Kidney (tissue), 14 donors: Measurements from ENCODE around the gene LMO4. TPM values are rescaled to one million over a fixed set of nuclear protein-coding genes. Genes with fewer than 3 reads are reported as not detected.

Experiments used
- DNase-seq, 5 donors: peaks; one replicate each; pipeline ENCODE4 v3.0.0-alpha.2; 2013 to 2020
- FAIRE-seq: peaks from 2 replicates; lab custom pipeline; 2012; peaks lifted over from hg19 to GRCh38; lab: Jason Lieb, UNC
- H3K27ac ChIP-seq, 2 donors: one replicate each; pipeline ENCODE4 v1.7.0; 2013; ENCODE audit warnings: low read depth in 2 of 2, low read length in 2 of 2, inconsistent platforms in 1 of 2
- H3K27me3 ChIP-seq: one replicate; pipeline ENCODE4 v1.7.1; 2013; ENCODE audit warnings: low read length, inconsistent platforms; ENCODE audit not compliant: control insufficient read depth, insufficient read depth
- H3K36me3 ChIP-seq, 3 donors: one replicate each; pipeline versions ENCODE4 v1.7.0 to v1.7.1; 2013; ENCODE audit warnings: low read length in 3 of 3, control low read depth in 1 of 3, inconsistent platforms in 1 of 3; ENCODE audit not compliant: insufficient read depth in 3 of 3, control insufficient read depth in 2 of 3
- H3K4me1 ChIP-seq, 3 donors: one replicate each; pipeline versions ENCODE4 v1.7.0 to v1.7.1; 2013; ENCODE audit warnings: low read length in 3 of 3, inconsistent platforms in 1 of 3, low read depth in 1 of 3; ENCODE audit not compliant: control insufficient read depth in 2 of 3, insufficient read depth in 2 of 3
- H3K4me3 ChIP-seq, 3 donors: one replicate each; pipeline versions ENCODE4 v1.7.0 to v1.8.1; 2013; ENCODE audit warnings: low read length in 3 of 3, control low read depth in 1 of 3, inconsistent platforms in 1 of 3
- H3K9ac ChIP-seq, 3 donors: one replicate each; pipeline versions ENCODE4 v1.7.0 to v1.7.1; 2013; ENCODE audit warnings: low read length in 3 of 3, control low read depth in 1 of 3, inconsistent platforms in 1 of 3
- H3K9me3 ChIP-seq, 3 donors: one replicate each; pipeline versions ENCODE4 v1.7.0 to v1.7.1; 2013; ENCODE audit warnings: low read length in 3 of 3, control low read depth in 1 of 3, inconsistent platforms in 1 of 3; ENCODE audit not compliant: control insufficient read depth in 2 of 3, insufficient read depth in 1 of 3
- CTCF ChIP-seq: IDR thresholded peaks from 3 replicates; pipeline ENCODE4 v1.5.1; 2012; ENCODE audit warnings: mild to moderate bottlenecking, moderate library complexity, borderline replicate concordance; ENCODE audit not compliant: insufficient read depth; ENCODE audit errors: extremely low read depth
- intact Hi-C: fragments of 100-400 bp; cut with DNase I; formaldehyde crosslinking; loops from one replicate; pipeline ENCODE4 v1.11.1; 2022
- polyA plus RNA-seq: library from polyadenylated mRNA; stranded (reverse); fragments of 350-450 nt; fragmentation: Illumina TruSeq; extraction: RNeasy Lipid Tissue Mini Kit (QIAGEN cat#74804); gene quantifications from one replicate; pipeline ENCODE4 v1.2.3, GENCODE V29; 2014; ENCODE audit warnings: low read depth, low replicate concordance; ENCODE audit not compliant: insufficient read depth
- total RNA-seq: library from RNA; stranded (reverse); fragmentation: NEBNext Ultra II Directional; extraction: Animal tissue kit (Norgen Biotek cat#: 25700); gene quantifications from one replicate; pipeline ENCODE4 v1.2.1, GENCODE V29; 2021
- donor health status: control.
- donor health status: control.
- donor health status: control.
- donor health status: control.
- donor health status: control.
- donor health status: DM: yes; HTN: yes; CAD: no.
- donor health status: Normal renal cell carcinoma (clear cell type).

The LMO4 gene
- total and polyA plus RNA-seq, 2 donors from 2014 or later: 39.1 to 56.2 TPM

DNA sequence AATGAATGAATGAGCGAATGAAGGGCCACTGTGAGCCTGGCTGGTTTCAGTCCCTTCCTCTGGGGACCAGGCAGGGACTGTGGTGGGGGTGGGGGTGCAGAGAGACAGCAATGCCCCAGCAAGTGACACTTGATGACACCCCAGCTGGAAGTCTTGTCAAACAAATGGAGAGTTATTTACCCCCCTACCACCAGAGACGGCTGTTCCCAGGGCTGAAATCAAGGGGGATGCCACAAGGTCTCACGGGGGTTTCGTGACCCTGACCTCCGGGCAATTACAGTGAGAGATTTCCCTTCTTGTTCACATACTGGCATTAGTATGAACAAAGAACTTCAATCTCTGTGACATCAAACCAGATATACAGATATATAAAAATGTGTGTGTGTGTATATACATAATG lies 34.0 kb upstream of the LMO4 start:
- no peaks in the 10 kb centered on the region for H3K4me1 ChIP-seq
- H3K9ac ChIP-seq: no peak overlapping the region
- H3K36me3 ChIP-seq: no peaks in the 10 kb centered on the region
- H3K4me3 ChIP-seq: no peak overlapping the region
- no peaks in the 10 kb centered on the region for H3K27me3 ChIP-seq
- intact Hi-C loops: no loop called here
- DNase-seq: no peak
- no peak for TF ChIP-seq CTCF
- H3K27ac ChIP-seq: no peak overlapping the region
- no peaks in the 10 kb centered on the region for H3K9me3 ChIP-seq
- FAIRE-seq: no peak

DNA sequence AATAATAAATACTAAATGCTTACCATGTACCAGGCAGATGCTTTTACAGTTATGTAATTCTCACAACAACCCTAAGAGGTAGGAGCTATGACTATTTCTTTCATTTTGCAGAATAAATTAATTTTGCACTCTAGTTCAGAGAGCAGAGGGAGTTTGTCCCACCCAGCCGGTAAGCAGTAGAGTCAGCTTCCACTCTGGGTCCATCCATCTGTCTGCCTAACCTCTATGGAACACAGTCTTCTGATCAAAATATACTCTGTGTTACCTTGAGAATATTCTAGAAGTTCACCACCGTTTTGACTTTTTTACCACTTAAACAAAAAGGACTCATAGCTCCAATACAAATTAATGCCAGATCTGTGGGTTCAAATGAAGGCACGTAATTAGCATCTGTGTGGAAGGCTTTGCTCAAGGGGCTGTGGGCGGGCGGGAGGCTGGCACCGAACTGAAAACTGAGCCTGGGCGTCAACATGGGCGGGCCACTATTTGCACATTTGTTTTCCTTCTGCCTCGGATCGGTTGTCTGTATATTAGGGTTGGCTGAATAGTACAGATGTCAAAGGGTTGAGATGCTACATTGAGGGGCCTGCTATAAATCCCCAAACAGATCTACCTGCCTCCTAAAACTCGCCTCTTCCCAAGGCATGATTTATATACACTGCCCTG lies 33.1 kb upstream of the LMO4 start:
- no peaks in the 10 kb centered on the region for H3K9me3 ChIP-seq
- no peak for TF ChIP-seq CTCF
- H3K27ac ChIP-seq: no peak overlapping the region
- FAIRE-seq (no peak), DNase-seq (peak in 3 of 5 donors; percentile 19 to 43 (median 36))
- H3K27me3 ChIP-seq: no peaks in the 10 kb centered on the region
- intact Hi-C loops: no loop called here
- no peak overlapping the region for H3K9ac ChIP-seq
- no peak overlapping the region for H3K4me3 ChIP-seq
- H3K36me3 ChIP-seq: no peaks in the 10 kb centered on the region
- H3K4me1 ChIP-seq: no peaks in the 10 kb centered on the region

DNA sequence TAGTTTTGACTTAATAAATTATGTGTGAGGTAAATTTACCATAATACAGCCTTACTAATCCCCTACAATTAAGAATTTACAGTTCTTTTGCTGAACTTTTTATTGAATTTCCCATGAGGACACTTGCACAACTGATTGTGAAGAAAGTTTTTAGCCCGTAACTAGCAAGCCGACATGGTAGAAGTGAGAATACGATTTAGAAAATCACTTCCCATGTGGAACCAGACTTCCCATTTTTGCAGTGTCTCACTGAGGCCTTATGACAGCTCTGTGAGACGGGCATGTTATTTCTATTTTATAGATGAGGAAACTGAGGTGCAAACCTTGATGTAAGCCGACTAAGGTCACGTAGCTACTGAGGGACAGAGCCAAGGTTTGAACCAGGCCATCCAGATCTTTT lies 32.5 kb upstream of the LMO4 start:
- no peak for DNase-seq
- no peak for FAIRE-seq
- H3K4me3 ChIP-seq: no peak overlapping the region
- intact Hi-C loops: no loop called here
- H3K9ac ChIP-seq: no peak overlapping the region
- TF ChIP-seq CTCF: no peak
- H3K9me3 ChIP-seq: no peaks in the 10 kb centered on the region
- no peaks in the 10 kb centered on the region for H3K36me3 ChIP-seq
- no peak overlapping the region for H3K27ac ChIP-seq
- no peaks in the 10 kb centered on the region for H3K27me3 ChIP-seq
- no peaks in the 10 kb centered on the region for H3K4me1 ChIP-seq

- DNase-seq: no peak
- Histone ChIP-seq H3K4me3 (no peak overlapping the region), H3K27me3 (no peaks in the 10 kb centered on the region), H3K27ac (no peak overlapping the region), H3K36me3 (no peaks in the 10 kb centered on the region), H3K4me1 (no peaks in the 10 kb centered on the region), H3K9me3 (no peaks in the 10 kb centered on the region), H3K9ac (no peak overlapping the region)
- intact Hi-C loops: no loop called here
- no peak for TF ChIP-seq CTCF
- no peak for FAIRE-seq
Measured at GRCh38 chr1:87299661-87300060, 29.0 kb upstream of the LMO4 start.
